BJ (cell line): ENCODE data around the gene UMPS. TPM values are rescaled to one million over a fixed set of nuclear protein-coding genes. Genes with fewer than 3 reads are reported as not detected.
"Not testable (repeated sequence)": the region's sequence is repeated elsewhere in the genome, so short reads cannot be mapped to it uniquely, and the experiment has no call there.

Experiments used
- CTCF ChIA-PET: fragments of 350-600 bp; formaldehyde crosslinking; extraction: SDS; loops from one replicate; lab custom pipeline; 2021; ENCODE audit warnings: antibody characterized with exemption, inconsistent platforms; lab: Yijun Ruan, JAX
- POLR2A ChIA-PET: fragments of 300-600 bp; sonication (Branson Sonifier 250); formaldehyde crosslinking; extraction: SDS; loops from one replicate; lab custom pipeline; 2021; ENCODE audit warnings: antibody characterized with exemption; lab: Charles Lee
- DNase-seq: peaks from one replicate; pipeline ENCODE4 v3.0.0-alpha.2; 2011; ENCODE audit warnings: low read depth
- H3K27me3 ChIP-seq: 2 replicates; pipeline ENCODE4 v1.6.0; 2011; ENCODE audit warnings: low read length; ENCODE audit not compliant: control insufficient read depth, insufficient read depth
- H3K36me3 ChIP-seq: 2 replicates; pipeline ENCODE4 v1.5.1; 2011; ENCODE audit warnings: low read length; ENCODE audit not compliant: control insufficient read depth, insufficient read depth
- H3K4me3 ChIP-seq: 2 replicates; pipeline ENCODE4 v1.5.1; 2011; ENCODE audit warnings: low read depth, mild to moderate bottlenecking, control low read depth, low read length
- polyA plus RNA-seq: library from polyadenylated mRNA; depleted of rRNA; stranded (reverse); fragments of >200 nt; gene quantifications from 2 replicates; pipeline ENCODE4 v1.2.3, GENCODE V29; 2011
- TF ChIP-seq, protein P1 (sequence below): IDR thresholded peaks from 2 replicates; pipeline ENCODE4 v1.5.1; 2011; ENCODE audit warnings: low read depth, mild to moderate bottlenecking, control low read depth, inconsistent platforms, low read length, moderate library complexity; ENCODE audit not compliant: insufficient read depth

Gene UMPS
- polyA plus RNA-seq, 1 experiment = 23.4 TPM

- Histone ChIP-seq H3K36me3 (no peaks in the 10 kb centered on the region), H3K27me3 (no peaks in the 10 kb centered on the region), H3K4me3 (no peak overlapping the region)
- ChIA-PET CTCF (interaction anchor here (0.6 to 6.8 kb wide), 19 partner anchors 10 to 799 kb away, joined by 3 to 79 read pairs (median 4); no protein-coding TSS in a partner anchor), POLR2A (no interaction called here)
- no peak for DNase-seq
- TF ChIP-seq, protein P1, sequence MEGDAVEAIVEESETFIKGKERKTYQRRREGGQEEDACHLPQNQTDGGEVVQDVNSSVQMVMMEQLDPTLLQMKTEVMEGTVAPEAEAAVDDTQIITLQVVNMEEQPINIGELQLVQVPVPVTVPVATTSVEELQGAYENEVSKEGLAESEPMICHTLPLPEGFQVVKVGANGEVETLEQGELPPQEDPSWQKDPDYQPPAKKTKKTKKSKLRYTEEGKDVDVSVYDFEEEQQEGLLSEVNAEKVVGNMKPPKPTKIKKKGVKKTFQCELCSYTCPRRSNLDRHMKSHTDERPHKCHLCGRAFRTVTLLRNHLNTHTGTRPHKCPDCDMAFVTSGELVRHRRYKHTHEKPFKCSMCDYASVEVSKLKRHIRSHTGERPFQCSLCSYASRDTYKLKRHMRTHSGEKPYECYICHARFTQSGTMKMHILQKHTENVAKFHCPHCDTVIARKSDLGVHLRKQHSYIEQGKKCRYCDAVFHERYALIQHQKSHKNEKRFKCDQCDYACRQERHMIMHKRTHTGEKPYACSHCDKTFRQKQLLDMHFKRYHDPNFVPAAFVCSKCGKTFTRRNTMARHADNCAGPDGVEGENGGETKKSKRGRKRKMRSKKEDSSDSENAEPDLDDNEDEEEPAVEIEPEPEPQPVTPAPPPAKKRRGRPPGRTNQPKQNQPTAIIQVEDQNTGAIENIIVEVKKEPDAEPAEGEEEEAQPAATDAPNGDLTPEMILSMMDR = no peak
Measured at GRCh38 chr3:124787476-124788195, 57.4 kb downstream of the UMPS start.

DNA sequence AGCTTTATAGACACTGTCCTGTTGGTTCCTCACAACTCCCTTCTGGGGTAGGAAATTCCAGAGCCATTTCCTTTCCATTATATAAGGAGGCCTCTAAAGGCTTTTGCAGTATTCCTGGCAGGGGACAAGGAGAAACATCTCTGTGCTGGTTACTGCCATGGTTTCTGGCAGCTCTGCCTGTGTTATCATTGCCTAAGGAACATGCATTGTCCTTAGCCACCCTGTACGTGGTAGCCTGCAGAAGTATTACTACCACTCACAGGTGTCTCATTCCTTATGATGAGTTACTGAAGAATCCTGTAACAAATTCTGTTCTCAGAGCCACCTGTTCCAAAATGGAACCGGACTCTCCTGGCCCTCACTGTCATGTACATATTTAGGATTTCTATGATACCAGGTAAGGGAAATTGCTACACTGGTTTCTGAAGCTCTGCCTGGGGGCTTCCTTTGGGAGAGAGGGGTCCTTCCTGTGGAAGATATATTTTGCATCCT, 58.0 kb downstream of the UMPS start:
- TF ChIP-seq, protein P1 = no peak
- no peaks in the 10 kb centered on the region for H3K27me3 ChIP-seq
- no peak for DNase-seq
- no peak overlapping the region for H3K4me3 ChIP-seq
- ChIA-PET CTCF (interaction anchor here (0.8 to 6.8 kb wide), 10 partner anchors 10 to 114 kb away, joined by 3 to 79 read pairs (median 12); no protein-coding TSS in a partner anchor), POLR2A (no interaction called here)
- no peaks in the 10 kb centered on the region for H3K36me3 ChIP-seq

- POLR2A ChIA-PET, H3K27me3 ChIP-seq, H3K4me3 ChIP-seq, H3K36me3 ChIP-seq, DNase-seq: not testable (repeated sequence)
- CTCF ChIA-PET = interaction anchor here (3.2 to 6.8 kb wide), 3 partner anchors 27 to 114 kb away, joined by 22 to 79 read pairs (median 42); no protein-coding TSS in a partner anchor
Measured at GRCh38 chr3:124789103-124789502, 58.9 kb downstream of the UMPS start.

DNA sequence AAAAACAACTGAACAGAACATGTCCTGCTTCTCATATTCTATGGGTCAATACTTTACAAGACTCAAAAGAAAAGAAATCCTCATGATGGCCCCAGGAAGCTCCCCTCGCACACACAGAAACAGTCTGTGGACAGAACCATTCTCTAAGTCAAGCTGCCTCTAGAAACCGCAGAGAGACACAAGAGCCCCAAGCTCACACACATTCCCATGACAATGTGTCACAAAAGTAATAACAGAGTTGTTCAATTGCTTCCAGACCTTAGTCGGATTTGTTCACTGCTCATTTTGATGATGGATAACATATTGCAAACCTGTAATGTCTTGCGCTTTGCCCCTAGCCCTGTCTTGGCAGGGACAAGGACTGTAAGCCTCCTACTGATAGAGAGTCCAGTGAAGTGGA, 60.9 kb downstream of the UMPS start:
- ChIA-PET POLR2A (interaction anchor here (0.8 to 1.1 kb wide), 3 partner anchors 20 to 55 kb away, joined by 3 to 6 read pairs (median 4); no protein-coding TSS in a partner anchor), CTCF (interaction anchor here (1.1 to 2.9 kb wide), 4 partner anchors 11 to 112 kb away, joined by 3 to 14 read pairs (median 10); no protein-coding TSS in a partner anchor)
- Histone ChIP-seq H3K36me3 (peaks cover 2% of the 10 kb centered on the region), H3K4me3 (no peak overlapping the region), H3K27me3 (no peaks in the 10 kb centered on the region)
- TF ChIP-seq, protein P1 = no peak
- peak; percentile 61 for DNase-seq

- TF ChIP-seq, protein P1 = no peak
- ChIA-PET CTCF (interaction anchor here (1.1 to 2.9 kb wide), 4 partner anchors 11 to 112 kb away, joined by 3 to 14 read pairs (median 10); no protein-coding TSS in a partner anchor), POLR2A (interaction anchor here (0.5 to 1.1 kb wide), 5 partner anchors 21 to 1892 kb away, joined by 3 to 6 read pairs (median 4); no protein-coding TSS in a partner anchor)
- Histone ChIP-seq H3K36me3 (peaks cover 4% of the 10 kb centered on the region), H3K27me3 (no peaks in the 10 kb centered on the region), H3K4me3 (no peak overlapping the region)
- peak; percentile 93 for DNase-seq
Measured at GRCh38 chr3:124791639-124792151, 61.4 kb downstream of the UMPS start.
